ENCODE data around the gene RYR3. TPM values are rescaled to one million over a fixed set of nuclear protein-coding genes. Genes with fewer than 3 reads are reported as not detected.

RYR3 gene
- total and polyA plus RNA-seq, 7 experiments from 2014 or later, result 0.10 to 5.3 (median 1.2) TPM; not detected in 3

DNA sequence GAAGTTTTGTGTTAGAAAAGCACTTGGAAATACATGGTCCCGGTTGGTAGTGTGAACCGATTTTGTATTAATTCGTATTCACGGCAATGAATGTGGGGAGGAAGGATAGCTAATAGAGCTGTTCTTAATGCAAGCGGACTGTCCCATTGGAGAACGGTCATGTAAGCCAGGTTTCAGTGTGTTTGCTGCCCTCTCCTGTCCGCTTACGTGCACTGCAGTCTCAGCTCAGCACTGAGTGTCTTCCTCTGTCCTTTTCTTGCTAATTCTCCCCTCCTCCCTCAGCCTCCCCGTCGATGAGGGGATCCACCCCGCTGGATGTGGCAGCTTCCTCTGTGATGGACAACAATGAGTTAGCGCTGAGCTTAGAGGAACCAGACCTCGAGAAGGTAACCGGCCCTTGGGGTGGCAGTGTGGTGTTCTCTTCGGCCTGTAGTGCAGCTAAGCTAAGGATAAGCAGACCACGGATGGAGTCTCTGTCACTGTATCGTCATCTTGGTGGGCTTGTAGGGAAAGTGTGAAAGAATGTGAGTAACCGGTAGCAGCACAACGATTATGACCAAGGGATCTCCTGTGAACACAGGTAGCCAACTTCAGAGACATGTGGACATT is 390.0 kb downstream of the RYR3 start:
- no peaks in the 10 kb centered on the region for H3K9me3 ChIP-seq (ENCODE audit: control insufficient read depth in 2 of 3, low read length in 3 of 3)
- H3K27me3 Mint-ChIP-seq, result peaks cover 0 to 6% (median 4%) of the 10 kb centered on the region in 5 donors
- no peaks in the 10 kb centered on the region for H3K27me3 ChIP-seq (ENCODE audit: control insufficient read depth in 2 of 2, insufficient read depth in 2 of 2, low read length in 2 of 2)
- peak; percentile 83 for ATAC-seq
- H3K4me1 Mint-ChIP-seq, result peaks cover 0 to 2% (median 0%) of the 10 kb centered on the region in 7 donors
- intact Hi-C loops (cut with micrococcal nuclease), result loop anchor here in 1 of 2 donors (1.0 to 5.0 kb wide), 2 partner anchors 407 to 1038 kb away; no protein-coding TSS in a partner anchor
- no peaks in the 10 kb centered on the region for H3K36me3 Mint-ChIP-seq
- no peaks in the 10 kb centered on the region for H3K4me1 ChIP-seq (ENCODE audit: control insufficient read depth in 2 of 2, insufficient read depth in 2 of 2, low read length in 2 of 2)
- CTCF ChIA-PET, result interaction anchor here (0.6 to 3.0 kb wide), 12 partner anchors 8 to 1038 kb away, joined by 3 to 10 read pairs (median 3); no protein-coding TSS in a partner anchor
- peak in 8 of 9 donors; percentile 16 to 63 (median 48) for DNase-seq
- H3K27ac Mint-ChIP-seq, result no peak overlapping the region
- no peak overlapping the region for H3K4me3 Mint-ChIP-seq
- POLR2A ChIA-PET, result no interaction called here
- H3K27ac ChIP-seq (ENCODE audit: low read depth, low read length), result no peak overlapping the region
- no peaks in the 10 kb centered on the region for H3K36me3 ChIP-seq (ENCODE audit: control insufficient read depth in 2 of 3, insufficient read depth in 3 of 3, low read length in 3 of 3)
- no peak overlapping the region for H3K4me3 ChIP-seq (ENCODE audit: low read length)
- H3K9me3 Mint-ChIP-seq, result no peaks in the 10 kb centered on the region

DNA sequence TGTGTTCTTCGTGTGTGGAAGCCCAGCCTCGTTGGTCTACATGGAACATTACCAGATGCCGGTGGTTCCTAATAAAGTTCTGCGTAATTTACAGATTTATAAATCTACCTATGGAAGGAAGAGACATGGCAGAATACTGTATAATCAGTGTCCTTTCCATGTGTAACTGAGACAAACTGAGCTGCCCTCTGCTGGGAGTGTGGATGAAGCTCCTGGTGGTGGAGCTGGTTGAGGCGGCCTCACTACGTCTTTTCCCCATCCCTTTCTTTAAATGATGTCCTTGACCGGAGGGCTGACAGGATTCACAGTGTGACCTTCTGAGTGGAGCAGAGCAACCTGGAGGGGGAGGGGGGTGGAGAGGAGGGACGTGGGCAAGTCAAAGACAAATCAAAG is 390.5 kb downstream of the RYR3 start:
- Mint-ChIP-seq H3K36me3 (no peaks in the 10 kb centered on the region), H3K4me3 (no peak overlapping the region), H3K9me3 (no peaks in the 10 kb centered on the region), H3K27ac (no peak overlapping the region), H3K4me1 (peaks cover 0 to 2% (median 0%) of the 10 kb centered on the region in 7 donors), H3K27me3 (peaks cover 0 to 6% (median under 1%) of the 10 kb centered on the region in 5 donors)
- no peak for ATAC-seq
- intact Hi-C loops (cut with micrococcal nuclease), result loop anchor here in 1 of 2 donors (5.0 kb wide), 1 partner anchor 1039 kb away; no protein-coding TSS in a partner anchor
- no peaks in the 10 kb centered on the region for H3K27me3 ChIP-seq (ENCODE audit: control insufficient read depth in 2 of 2, insufficient read depth in 2 of 2, low read length in 2 of 2)
- POLR2A ChIA-PET, result no interaction called here
- H3K4me1 ChIP-seq (ENCODE audit: control insufficient read depth in 2 of 2, insufficient read depth in 2 of 2, low read length in 2 of 2), result no peaks in the 10 kb centered on the region
- no peak overlapping the region for H3K27ac ChIP-seq (ENCODE audit: low read depth, low read length)
- H3K36me3 ChIP-seq (ENCODE audit: control insufficient read depth in 2 of 3, insufficient read depth in 3 of 3, low read length in 3 of 3), result no peaks in the 10 kb centered on the region
- no peaks in the 10 kb centered on the region for H3K9me3 ChIP-seq (ENCODE audit: control insufficient read depth in 2 of 3, low read length in 3 of 3)
- no peak for DNase-seq
- H3K4me3 ChIP-seq (ENCODE audit: low read length), result no peak overlapping the region
- CTCF ChIA-PET, result interaction anchor here (0.7 to 3.0 kb wide), 8 partner anchors 8 to 1039 kb away, joined by 3 to 10 read pairs (median 3); no protein-coding TSS in a partner anchor

DNA sequence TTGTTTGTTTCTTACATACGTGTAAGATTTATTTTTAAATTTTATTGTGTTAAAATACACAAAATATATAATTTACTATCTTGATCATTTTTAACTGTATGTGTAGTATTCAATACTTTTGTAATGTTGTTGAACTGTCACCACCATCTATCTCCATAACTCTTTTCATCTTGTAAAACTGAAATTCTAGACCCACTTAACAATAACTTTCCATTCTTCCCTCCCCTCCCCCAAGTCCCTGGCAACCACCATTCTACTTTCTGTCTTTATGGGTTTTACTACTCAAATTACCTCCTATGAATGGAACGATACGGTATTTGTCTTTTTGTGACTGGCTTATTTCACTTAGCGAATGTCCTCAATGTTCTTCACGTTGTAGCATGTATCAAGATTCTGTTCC is 395.4 kb downstream of the RYR3 start:
- ChIA-PET CTCF (no interaction called here), POLR2A (no interaction called here)
- intact Hi-C loops (cut with micrococcal nuclease), result no loop called here
- H3K4me3 Mint-ChIP-seq, result no peak overlapping the region
- ATAC-seq (no peak), DNase-seq (no peak)
- no peaks in the 10 kb centered on the region for H3K27me3 ChIP-seq (ENCODE audit: control insufficient read depth in 2 of 2, insufficient read depth in 2 of 2, low read length in 2 of 2)
- H3K9me3 Mint-ChIP-seq, result peaks cover 0 to 23% (median 7%) of the 10 kb centered on the region in 11 donors
- peaks cover 0 to 11% (median 0%) of the 10 kb centered on the region in 5 donors for H3K36me3 Mint-ChIP-seq
- no peaks in the 10 kb centered on the region for H3K36me3 ChIP-seq (ENCODE audit: control insufficient read depth in 2 of 3, insufficient read depth in 3 of 3, low read length in 3 of 3)
- H3K4me1 ChIP-seq (ENCODE audit: control insufficient read depth in 2 of 2, insufficient read depth in 2 of 2, low read length in 2 of 2), result no peaks in the 10 kb centered on the region
- H3K27ac ChIP-seq (ENCODE audit: low read depth, low read length), result no peak overlapping the region
- peaks cover 0 to 6% (median 0%) of the 10 kb centered on the region in 3 experiments for H3K9me3 ChIP-seq (ENCODE audit: control insufficient read depth in 2 of 3, low read length in 3 of 3)
- no peaks in the 10 kb centered on the region for H3K27me3 Mint-ChIP-seq
- no peak overlapping the region for H3K27ac Mint-ChIP-seq
- H3K4me1 Mint-ChIP-seq, result no peaks in the 10 kb centered on the region
- H3K4me3 ChIP-seq (ENCODE audit: low read length), result no peak overlapping the region

DNA sequence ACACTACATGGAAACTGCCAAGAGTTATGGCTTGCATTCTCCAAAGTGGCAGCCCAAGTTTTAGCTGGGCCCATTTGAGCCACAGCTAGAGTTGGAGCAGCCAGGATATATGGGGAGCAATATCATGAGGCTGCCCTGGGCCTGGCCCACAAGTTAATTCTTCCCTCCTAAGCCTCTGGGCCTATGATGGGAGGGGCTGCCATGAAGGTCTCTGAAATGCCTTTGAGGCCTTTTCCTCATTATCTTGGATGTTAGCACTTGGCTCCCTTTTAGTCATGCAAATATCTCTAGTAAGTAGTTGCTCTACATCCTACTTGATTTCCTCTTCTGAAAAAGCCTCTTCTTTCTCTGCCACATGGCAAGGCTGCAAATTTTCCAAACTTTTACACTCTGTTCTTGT is 400.0 kb downstream of the RYR3 start:
- no peaks in the 10 kb centered on the region for H3K4me1 Mint-ChIP-seq
- peaks cover 0 to 5% (median 0%) of the 10 kb centered on the region in 5 donors for H3K27me3 Mint-ChIP-seq
- no peak overlapping the region for H3K27ac Mint-ChIP-seq
- peaks cover 0 to 6% (median 0%) of the 10 kb centered on the region in 3 experiments for H3K9me3 ChIP-seq (ENCODE audit: control insufficient read depth in 2 of 3, low read length in 3 of 3)
- CTCF ChIA-PET, result no interaction called here
- H3K36me3 Mint-ChIP-seq, result peaks cover 0 to 11% (median 4%) of the 10 kb centered on the region in 5 donors
- H3K9me3 Mint-ChIP-seq, result peaks cover 10 to 36% (median 16%) of the 10 kb centered on the region in 11 donors
- no peaks in the 10 kb centered on the region for H3K4me1 ChIP-seq (ENCODE audit: control insufficient read depth in 2 of 2, insufficient read depth in 2 of 2, low read length in 2 of 2)
- DNase-seq (no peak), ATAC-seq (no peak)
- POLR2A ChIA-PET, result no interaction called here
- no peaks in the 10 kb centered on the region for H3K36me3 ChIP-seq (ENCODE audit: control insufficient read depth in 2 of 3, insufficient read depth in 3 of 3, low read length in 3 of 3)
- H3K4me3 ChIP-seq (ENCODE audit: low read length), result no peak overlapping the region
- no peaks in the 10 kb centered on the region for H3K27me3 ChIP-seq (ENCODE audit: control insufficient read depth in 2 of 2, insufficient read depth in 2 of 2, low read length in 2 of 2)
- H3K27ac ChIP-seq (ENCODE audit: low read depth, low read length), result no peak overlapping the region
- no peak overlapping the region for H3K4me3 Mint-ChIP-seq
- intact Hi-C loops (cut with micrococcal nuclease), result no loop called here

DNA sequence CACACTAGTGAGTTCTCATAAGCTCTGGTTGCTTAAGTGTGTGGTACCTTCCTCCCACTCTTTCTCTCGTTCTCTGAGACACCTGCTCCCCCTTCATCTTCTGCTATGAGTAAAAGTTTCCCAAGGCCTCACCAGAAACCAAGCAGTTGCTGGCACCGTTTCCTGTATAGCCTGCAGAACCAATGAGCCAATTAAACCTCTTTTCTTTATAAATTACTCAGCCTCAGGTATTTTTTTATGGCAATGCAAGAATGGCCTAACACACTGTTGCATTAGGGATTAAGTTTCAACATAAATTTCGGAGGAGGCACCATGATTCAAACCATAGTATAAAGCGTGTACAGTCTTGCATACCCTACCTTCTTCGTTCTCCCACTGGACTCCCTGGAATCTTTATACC is 405.3 kb downstream of the RYR3 start:
- Mint-ChIP-seq H3K27ac (no peak overlapping the region), H3K36me3 (peaks cover 0 to 6% (median 0%) of the 10 kb centered on the region in 5 donors), H3K4me1 (no peaks in the 10 kb centered on the region), H3K9me3 (peaks cover 3 to 17% (median 11%) of the 10 kb centered on the region in 11 donors), H3K4me3 (no peak overlapping the region), H3K27me3 (peaks cover 0 to 5% (median 3%) of the 10 kb centered on the region in 5 donors)
- intact Hi-C loops (cut with micrococcal nuclease), result no loop called here
- no peak for ATAC-seq
- no peak overlapping the region for H3K27ac ChIP-seq (ENCODE audit: low read depth, low read length)
- no peaks in the 10 kb centered on the region for H3K27me3 ChIP-seq (ENCODE audit: control insufficient read depth in 2 of 2, insufficient read depth in 2 of 2, low read length in 2 of 2)
- ChIA-PET POLR2A (no interaction called here), CTCF (no interaction called here)
- no peak for DNase-seq
- no peaks in the 10 kb centered on the region for H3K9me3 ChIP-seq (ENCODE audit: control insufficient read depth in 2 of 3, low read length in 3 of 3)
- no peak overlapping the region for H3K4me3 ChIP-seq (ENCODE audit: low read length)
- H3K4me1 ChIP-seq (ENCODE audit: control insufficient read depth in 2 of 2, insufficient read depth in 2 of 2, low read length in 2 of 2), result no peaks in the 10 kb centered on the region
- H3K36me3 ChIP-seq (ENCODE audit: control insufficient read depth in 2 of 3, insufficient read depth in 3 of 3, low read length in 3 of 3), result no peaks in the 10 kb centered on the region

DNA sequence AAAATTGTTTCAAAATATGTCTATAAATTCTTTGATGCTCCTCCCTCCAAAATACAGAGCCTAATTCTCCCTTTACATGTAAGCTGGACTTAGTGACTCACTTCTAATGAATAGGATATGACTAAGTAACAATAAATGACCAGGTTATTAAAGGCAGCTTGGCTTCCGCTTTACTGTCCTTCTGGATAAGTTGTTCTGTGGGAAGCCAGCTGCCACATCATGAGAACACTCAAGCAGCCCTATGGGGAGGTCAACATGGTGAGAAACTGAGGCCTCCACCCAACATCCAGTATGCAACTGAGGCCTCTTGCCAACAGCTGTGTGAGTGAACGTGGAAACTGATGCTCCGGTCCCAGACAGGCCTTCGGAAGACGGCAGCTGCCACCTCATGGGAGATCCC is 410.2 kb downstream of the RYR3 start:
- CTCF ChIA-PET, result interaction anchor here (0.6 kb wide), 1 partner anchor 84 kb away, joined by 3 read pairs; no protein-coding TSS in a partner anchor

More for the DNA sequence above, 410.2 kb downstream of the RYR3 start:
- H3K4me3 ChIP-seq (ENCODE audit: low read length), result no peak overlapping the region
- H3K4me1 Mint-ChIP-seq, result no peaks in the 10 kb centered on the region
- ATAC-seq (no peak), DNase-seq (no peak)
- H3K27ac ChIP-seq (ENCODE audit: low read depth, low read length), result no peak overlapping the region
- H3K36me3 ChIP-seq (ENCODE audit: control insufficient read depth in 2 of 3, insufficient read depth in 3 of 3, low read length in 3 of 3), result no peaks in the 10 kb centered on the region
- POLR2A ChIA-PET, result no interaction called here
- intact Hi-C loops (cut with micrococcal nuclease), result no loop called here
- H3K27me3 Mint-ChIP-seq, result peaks cover 0 to 4% (median 0%) of the 10 kb centered on the region in 5 donors
- H3K27me3 ChIP-seq (ENCODE audit: control insufficient read depth in 2 of 2, insufficient read depth in 2 of 2, low read length in 2 of 2), result no peaks in the 10 kb centered on the region
- H3K9me3 ChIP-seq (ENCODE audit: control insufficient read depth in 2 of 3, low read length in 3 of 3), result no peaks in the 10 kb centered on the region
- H3K4me1 ChIP-seq (ENCODE audit: control insufficient read depth in 2 of 2, insufficient read depth in 2 of 2, low read length in 2 of 2), result no peaks in the 10 kb centered on the region
- no peak overlapping the region for H3K4me3 Mint-ChIP-seq
- peaks cover 0 to under 1% (median 0%) of the 10 kb centered on the region in 11 donors for H3K9me3 Mint-ChIP-seq
- H3K27ac Mint-ChIP-seq, result no peak overlapping the region
- no peaks in the 10 kb centered on the region for H3K36me3 Mint-ChIP-seq
